ENCODE results near the gene ADAMTS14.
"Not testable (repeated sequence)": the region's sequence is repeated elsewhere in the genome, so short reads cannot be mapped to it uniquely, and the experiment has no call there.

DNA sequence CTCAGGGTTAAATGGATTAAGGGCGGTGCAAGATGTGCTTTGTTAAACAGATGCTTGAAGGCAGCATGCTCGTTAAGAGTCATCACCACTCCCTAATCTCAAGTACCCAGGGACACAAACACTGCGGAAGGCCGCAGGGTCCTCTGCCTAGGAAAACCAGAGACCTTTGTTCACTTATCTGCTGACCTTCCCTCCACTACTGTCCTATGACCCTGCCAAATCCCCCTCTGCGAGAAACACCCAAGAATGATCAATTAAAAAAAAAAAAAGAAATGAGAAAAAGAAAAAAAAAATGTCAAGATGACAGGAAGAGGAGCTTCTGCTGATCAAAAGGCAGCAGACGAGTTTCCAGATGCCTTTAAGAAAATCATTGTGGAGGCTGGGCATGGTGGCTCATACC is 40.6 kb upstream of the ADAMTS14 start:
- TF ChIP-seq HDGF (IDR thresholded peaks at IDR 0.05; ENCODE audit: borderline replicate concordance); ELF4 (IDR thresholded peaks at IDR 0.05); FOXM1 (IDR thresholded peaks at IDR 0.05; ENCODE audit: borderline replicate concordance); LEF1 (IDR thresholded peaks at IDR 0.05; ENCODE audit: borderline replicate concordance); NFRKB (IDR thresholded peaks at IDR 0.05); ARNT (IDR thresholded peaks at IDR 0.05); SUZ12 (IDR thresholded peaks at IDR 0.05); SP1 (IDR thresholded peaks at IDR 0.05); BHLHE40 (IDR thresholded peaks at IDR 0.05; ENCODE audit: borderline replicate concordance); TARDBP (IDR thresholded peaks at IDR 0.05); ZNF384 (IDR thresholded peaks at IDR 0.05); L3MBTL2 (conservative IDR thresholded peaks at IDR 0.05); FOXA1 (IDR thresholded peaks at IDR 0.05): not testable (repeated sequence)

Measured in HEK293T (cell line).